COLO668 (cell line): Measurements from ENCODE around the gene HTR4.
"Not testable (repeated sequence)": the region's sequence is repeated elsewhere in the genome, so short reads cannot be mapped to it uniquely, and the experiment has no call there.

Experiments
- DNase-seq: peaks from one replicate; lab custom pipeline; 2025; ENCODE audit not compliant: unreplicated experiment; lab: John Stamatoyannopoulos, UW

HTR4 gene

DNA sequence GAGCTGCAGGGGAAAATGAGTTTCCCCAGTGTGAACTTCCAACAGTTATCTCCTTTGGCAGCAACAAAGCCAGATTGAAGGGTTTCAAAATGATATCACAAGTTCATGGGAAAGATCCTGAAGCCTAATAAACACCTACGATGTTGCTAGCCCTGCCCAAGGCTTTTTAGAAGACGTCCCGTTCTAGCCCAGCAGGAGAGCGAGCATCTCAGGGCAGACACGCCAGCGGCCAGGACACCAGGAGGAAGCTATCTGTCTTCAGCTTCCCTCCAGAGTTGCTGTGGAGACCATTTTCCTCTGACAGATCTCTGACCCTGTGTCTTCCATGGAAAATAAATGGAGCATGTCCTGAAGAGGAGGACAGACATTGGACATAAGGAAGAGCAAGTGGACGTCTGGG is 172.1 kb downstream of the HTR4 start:
- DNase-seq, result no peak

DNA sequence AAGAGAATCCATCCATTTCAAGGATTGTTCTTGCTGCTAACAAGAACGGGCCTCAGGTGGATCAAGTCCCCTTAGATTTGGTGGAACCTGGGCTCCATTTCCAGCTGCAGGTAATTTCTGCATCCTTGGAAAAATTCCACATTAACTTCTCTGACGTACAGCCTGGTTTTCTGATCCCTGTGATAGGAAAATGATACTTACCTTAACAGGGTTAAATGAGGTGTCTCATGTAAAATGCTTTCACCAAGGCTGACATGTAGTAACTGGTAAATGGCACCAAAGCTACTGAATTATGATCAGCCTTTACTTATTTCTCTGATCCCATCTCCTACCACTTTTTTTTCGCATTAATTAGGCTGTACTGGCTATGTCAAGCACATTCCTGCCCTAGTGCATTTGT is 176.9 kb downstream of the HTR4 start:
- DNase-seq, result no peak

DNA sequence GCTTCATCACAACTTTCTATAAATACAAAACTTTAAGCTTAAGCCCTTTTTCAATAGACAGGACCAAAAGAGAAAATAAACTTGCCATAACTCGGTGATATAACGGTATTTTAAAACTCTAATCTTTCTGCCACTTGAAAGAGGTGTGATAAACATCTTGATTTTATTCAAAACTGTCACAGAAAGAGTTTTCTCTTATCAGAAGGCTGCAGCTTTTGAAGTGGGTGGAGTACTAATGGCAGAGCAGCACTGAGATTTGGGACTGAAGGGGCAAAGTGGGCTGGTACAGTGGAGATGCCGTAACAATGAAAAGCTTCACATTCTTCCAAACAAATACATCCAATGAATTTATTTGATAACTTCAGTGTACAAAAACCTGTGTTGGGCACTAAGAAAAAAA is 178.0 kb downstream of the HTR4 start:
- no peak for DNase-seq

DNA sequence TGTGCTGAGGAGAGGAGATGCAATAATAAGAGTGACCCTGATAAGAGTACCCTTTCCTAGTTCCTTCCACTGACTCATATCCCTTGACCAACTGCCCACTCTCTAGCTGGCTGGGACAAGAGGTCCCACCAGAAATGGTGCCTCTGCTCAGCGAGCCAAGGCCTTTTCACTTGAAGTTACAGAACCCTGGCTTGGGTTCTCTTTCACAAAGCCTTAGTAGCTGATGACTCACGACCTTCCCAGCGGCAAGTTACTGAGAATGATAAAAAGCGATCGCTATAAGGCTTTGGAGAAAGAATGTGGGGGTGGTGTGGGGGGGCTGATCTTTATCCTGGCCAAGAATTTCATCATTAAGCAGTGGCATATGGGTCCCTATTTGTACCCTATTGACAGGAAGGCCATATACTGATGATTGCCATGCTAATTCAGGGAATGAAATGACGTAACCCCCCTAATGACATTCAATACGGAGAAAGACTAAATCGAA is 180.3 kb downstream of the HTR4 start:
- DNase-seq, result no peak

DNA sequence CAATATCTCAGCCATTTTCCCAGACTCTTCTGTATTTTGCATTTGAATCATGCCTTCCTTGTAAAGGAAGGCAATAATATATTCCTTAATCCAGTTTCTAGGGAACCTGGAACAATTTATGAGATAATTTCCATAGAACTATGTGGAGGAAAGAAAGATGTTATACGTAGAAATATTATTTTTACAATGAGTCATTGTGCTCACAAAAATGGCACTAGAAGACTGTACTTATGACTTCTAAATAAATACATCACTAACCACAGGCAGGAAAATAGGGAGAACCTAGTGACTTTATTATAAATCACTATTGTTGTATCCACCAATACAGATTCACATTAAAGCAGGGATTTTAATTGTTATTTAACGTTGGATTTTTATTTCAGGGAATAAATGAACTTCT is 182.9 kb downstream of the HTR4 start:
- no peak for DNase-seq

DNA sequence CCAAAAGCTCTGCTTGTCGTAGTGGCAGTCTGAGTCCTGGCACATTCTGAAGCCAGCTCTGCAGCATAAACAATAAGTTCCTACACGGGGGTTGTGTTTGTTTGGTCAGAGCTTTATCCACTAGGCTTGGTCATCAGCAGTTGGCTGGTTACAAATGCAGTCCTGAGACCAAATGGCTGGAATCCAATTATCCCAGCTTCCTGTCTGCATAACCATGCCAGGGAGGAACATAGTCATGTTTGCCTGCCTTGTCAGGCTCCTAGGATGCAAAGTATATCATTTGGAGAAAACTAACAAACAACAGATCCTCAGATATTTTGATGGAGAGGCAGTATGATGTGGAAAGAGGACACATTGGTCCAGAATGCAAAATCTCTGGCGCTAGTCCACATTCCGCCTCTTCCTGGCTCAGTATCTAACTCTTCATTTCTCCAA is 184.8 kb downstream of the HTR4 start:
- DNase-seq, result no peak

DNA sequence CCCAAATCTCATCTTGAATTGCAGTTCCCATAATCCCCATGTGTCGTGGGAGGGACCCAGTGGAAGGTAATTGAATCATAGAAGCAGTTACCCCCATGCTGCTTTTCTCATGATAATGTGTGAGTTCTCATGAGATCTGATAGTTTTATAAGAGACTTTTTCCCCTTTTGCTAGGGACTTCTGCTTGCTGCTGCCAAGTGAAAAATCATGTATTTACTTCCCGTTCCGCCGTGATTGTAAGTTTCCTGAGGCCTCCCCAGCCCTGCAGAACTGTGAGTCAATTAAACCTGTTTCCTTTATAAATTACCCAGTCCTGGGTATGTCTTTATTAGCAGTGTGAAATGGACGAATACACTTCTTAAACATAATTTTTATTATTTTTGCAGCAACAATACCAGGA is 185.6 kb downstream of the HTR4 start:
- not testable (repeated sequence) for DNase-seq

DNA sequence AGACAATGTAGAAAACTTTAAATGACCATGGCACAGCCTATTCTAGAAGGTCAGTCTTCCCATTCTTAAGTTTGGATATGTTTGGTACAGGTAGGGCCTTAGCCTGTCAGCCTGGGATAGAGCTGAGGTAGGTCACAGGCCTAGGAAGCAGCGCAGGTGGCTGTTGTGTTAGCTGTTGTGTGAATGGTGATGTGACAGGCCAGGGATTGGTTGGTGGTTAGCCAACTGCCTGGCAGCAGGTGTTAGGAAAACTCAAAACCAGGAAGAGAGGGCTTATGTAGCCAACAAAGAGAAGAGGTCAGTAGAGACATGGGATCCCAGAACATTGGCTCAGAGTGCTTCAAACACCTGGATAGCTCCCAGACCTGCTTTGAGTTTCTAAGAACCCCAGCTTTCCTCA is 186.4 kb downstream of the HTR4 start:
- DNase-seq, result no peak

DNA sequence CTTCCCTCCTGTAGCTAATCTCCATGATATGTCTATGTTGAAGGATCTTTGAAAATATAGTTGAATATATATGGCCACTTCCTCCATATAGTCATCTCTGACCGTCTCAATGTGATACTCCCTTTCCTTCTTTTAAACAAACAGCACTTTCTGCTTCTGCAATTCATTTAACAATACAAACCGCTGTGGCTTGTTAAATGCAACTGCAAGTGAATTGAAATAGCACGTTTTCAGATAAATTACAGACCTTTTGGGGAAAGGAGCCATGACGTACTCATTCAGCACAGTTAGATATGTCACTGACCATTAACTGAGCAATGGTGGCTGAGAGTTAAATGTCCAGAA is 188.1 kb downstream of the HTR4 start:
- DNase-seq, result no peak

DNA sequence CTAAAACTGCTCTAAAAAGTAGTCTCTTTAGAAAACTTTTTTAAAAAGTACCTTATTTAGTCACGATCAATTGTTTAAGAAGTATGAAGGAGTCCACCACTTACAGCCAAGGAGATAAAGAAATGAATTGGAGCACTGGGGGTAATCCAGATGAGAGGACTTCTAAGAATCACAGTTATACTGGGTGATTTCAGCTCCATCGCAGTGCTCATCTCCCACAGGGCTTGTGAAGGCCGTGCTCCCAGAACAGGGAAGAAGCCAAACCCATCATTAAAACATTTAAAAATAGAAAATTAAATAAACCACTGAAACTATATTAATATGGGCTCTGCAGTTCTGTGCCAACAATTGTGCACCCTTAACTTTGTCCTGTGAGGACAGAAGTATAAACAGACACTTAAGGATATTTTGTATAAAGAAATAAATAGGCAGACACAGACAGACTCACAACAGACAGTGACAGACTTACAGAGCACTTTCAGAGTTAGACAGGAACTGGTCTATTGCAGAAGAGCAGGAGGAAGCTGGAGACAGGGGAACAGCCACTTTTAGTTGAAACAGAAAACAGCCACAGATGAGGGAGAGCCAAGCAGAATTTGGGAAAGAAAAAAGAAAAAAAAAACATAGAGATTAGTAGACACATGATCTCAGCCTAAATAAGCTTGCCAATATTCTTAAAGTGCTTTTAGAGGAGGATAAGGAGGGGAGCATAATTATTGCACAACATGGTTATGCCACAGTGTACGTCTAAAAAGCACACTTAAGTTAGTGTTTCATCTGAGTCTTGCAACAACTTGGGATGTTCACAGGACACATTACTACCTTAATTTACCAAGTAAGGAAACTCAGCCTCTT is 188.7 kb downstream of the HTR4 start:
- DNase-seq, result no peak

DNA sequence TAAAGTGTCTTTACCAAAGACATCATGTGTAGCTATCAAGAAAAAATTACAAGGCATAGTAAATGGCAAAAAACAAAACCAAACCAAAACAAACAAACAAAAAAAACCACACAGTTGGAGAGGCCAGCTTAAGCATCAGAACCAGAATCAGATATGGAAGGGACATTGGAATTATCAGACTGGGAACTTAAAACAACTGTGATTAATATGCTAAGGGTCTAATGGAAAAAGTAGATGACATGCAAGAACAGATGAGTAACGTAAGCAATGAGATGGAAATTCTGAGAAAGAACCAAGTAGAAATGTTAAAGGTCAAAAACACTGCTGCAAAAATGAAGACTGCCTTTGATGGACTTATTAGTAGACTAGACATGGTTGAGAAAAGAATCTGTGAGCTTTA is 194.7 kb downstream of the HTR4 start:
- DNase-seq, result no peak

DNA sequence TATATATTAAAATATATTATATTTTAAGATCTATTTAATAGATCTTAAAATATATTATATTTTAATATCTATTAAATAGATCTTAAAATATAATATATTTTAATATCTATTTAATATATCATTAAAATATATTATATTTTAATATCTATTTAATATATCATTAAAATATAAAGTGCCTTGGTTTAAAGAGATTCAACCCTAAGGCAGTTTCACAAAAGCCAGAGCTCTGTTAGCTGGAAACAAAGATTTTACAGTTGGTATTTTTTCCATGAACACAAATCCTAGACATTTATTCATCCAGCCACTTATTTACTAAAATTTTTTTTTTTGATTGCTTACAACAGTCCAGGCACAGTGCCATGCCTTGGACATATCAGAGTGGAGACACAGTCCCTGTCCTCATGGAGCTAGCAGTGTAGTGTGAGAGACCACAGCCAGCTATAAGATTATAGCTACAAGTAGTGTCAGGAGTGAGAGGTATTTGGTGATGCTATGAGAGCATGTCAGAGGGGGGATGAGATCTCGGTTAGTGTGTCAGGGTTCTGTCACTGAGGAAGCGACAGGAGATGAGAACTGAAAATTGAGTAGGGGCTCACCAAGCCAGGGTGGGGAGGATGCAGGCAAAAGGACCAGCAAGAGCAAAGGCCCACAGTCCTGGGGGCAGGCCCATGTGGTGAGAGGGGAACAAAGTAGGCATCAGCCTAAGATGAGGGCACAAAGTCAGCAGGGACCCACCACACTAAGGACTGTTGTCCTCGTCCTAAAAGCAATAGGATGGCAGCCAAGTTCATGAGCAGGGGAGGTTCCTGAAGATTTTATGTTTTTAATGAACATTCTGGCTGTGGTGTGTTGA is 196.1 kb downstream of the HTR4 start:
- DNase-seq, result no peak

DNA sequence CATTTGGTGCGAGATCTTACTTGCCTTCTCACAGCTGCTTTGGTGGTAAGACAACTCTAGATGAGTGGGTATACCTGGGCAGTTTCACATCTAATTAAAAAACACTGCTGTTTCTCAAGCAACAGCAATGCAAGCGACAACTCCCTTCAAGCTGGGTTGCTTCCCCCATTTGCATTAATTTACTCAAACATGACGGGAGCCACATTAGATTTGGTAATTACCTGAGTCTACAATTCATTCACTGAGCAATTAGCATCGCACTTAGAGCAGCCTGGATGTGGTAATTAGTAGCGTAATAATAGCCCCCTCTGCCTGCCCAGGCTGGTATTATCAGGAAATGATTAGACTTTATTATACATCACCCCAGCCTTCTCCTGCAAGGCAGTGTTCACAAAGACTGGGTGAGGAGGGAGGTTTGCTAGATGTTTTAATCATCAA is 197.1 kb downstream of the HTR4 start:
- DNase-seq, result no peak

DNA sequence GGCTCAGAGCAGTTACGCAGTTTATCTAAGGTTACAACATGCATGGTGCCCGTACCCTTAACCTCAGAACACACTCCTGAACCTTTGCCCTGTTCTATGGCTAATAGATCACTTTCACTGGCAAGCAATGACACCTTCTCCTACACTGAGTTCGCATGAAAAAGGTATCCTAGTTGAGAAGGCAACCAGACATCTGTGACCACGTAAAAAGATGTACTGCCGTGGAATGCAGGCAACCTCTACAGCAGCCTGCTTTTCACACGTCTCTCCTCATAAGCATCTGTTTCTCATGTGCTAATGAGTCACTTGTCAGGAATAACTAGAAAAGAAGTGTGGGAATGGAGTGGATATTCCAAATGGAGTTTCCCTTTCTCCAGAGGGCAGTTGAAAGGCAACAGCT is 199.1 kb downstream of the HTR4 start:
- no peak for DNase-seq

DNA sequence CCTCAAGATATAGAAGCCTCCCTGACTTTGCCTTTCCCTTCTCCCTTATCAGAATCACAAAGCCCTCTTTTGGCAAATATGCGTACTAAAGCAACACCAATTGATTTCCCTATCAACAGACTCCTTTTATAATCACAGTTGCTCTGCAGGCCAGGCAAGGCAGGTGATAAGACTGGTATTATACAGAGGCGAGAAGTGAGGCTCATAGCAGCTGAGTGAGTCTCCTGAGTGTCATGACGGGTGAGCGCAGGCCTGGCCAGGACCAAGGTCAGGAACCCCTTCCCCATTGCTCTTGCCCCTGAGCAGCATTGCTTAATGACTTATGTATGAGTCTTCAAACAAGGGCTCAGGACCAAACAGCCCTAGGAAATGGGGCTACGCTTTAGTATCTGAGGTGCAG is 199.8 kb downstream of the HTR4 start:
- DNase-seq, result no peak

DNA sequence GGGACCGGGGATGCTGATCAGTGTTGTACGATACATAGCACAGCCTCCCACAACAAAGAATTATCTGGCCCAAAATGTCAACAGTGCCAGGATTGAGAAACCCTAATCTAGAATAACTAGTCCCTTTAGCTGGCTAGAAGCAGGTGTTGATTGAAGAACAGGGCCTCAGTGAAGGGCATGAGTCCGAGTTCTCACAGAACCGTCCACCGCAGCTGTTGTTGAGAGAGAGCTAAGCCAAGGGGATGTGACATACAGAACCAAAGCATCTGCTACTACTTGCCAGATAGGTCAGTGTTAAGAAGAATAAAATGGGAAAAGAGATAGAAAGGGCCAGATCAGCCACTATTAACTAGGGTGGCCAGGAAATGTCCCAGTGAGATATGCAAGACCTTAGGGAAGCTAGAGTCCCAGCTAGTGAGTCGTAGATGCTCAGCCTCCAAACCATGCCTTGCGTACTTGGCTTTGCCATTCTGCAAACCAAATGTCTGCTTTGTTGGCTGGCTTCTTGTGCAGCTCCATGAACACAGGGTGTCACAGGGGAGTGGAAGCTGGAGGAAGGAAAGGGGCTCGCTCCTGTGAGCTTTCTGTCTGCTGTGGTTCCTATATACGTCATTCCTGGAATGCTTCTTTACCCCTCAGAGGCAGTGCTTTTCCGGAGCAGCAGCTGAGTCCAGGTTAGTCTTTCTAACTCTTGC is 201.7 kb downstream of the HTR4 start:
- DNase-seq, result no peak

DNA sequence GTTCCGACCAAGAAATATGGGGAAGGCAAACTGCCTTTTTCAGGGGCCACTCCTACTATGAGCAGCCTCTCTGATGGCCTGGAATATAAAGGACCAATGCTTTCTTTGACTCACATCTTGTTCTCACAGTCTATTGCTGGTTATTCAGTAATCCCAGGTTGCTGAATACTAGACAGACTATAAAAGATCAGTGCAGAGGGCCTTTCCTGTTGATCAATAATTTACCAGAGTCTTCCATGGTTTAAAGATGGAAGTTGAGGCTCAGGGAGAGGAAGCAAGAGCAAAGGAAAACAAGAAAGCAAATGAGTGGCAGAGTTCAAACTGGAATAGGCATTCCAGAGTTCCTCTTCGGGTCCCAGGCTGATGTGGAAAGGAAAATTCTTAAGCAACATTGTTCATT is 207.7 kb downstream of the HTR4 start:
- no peak for DNase-seq

DNA sequence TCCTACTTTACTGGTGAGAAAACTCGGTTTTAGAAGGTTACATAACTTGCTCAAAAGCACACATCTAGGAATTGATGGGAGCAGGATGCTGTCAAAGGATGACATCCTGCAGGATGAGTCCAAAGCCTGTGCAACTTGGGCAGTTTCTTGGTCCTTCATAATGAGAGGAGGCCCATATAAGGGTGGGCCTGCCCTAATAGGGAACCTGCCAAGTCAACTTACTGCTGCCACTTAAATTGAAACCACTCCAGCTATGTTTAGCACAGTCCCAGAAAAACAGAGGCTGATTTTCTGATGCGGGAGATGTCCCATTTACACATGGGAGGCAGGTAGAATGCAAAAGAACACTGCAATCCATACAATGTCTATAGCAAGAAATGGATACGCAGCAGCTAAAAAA is 208.7 kb downstream of the HTR4 start:
- DNase-seq, result no peak

DNA sequence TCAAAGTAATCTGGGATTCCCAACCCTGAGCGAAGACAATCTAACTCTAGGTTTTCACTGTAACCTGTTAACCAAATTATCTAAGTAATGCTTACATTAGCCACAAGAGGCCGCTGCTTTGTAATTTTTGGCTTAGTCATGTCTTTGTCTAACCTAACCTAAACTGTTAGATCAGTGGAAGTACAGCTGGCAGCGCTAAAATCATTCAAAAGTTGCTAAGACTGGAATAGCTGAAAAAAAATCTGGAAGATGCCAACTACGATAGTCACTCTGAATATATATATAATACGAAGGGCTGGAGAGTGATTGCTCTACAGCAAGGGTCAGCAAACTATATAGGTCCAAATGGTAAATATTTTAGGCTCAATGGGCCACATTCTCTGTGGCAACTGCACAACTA is 210.3 kb downstream of the HTR4 start:
- DNase-seq, result peak; percentile 17

DNA sequence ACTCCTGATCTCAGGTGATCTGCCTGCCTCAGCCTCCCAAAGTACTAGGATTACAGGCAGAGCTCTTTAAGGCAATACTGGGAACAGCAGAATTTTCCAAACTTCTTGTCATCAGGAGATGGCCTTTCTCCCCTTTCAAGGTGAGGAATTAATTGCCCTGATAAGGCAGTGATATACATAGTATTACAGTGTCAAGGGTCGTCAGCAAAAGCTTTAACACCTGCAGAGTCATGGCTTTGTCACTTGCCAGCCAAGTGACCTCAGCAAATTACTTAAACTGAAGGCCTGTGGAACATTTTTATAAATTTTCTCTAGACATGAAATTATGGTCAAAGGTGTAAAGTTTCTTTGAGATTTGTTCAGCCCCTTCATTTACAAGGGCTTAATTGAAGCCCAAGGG is 211.1 kb downstream of the HTR4 start:
- DNase-seq, result no peak

DNA sequence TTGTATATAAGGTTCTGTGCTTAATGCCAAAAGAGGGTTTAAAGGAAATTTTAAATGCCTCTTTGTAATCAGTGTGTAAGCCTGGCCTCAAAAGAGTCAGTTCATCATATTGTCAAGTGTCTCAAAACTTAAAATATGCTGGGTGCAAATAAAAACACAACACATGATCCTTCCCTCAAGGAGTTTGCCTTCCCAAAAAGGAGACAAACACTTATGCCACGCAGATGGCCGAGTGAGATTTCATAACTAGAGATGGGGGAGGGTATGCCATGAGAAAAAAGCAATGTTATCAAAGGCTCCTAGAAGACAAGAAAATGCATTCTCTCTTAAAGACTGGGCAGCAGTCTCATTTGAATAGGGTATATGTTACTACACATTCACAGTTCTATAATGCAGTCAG is 215.4 kb downstream of the HTR4 start:
- DNase-seq, result no peak

DNA sequence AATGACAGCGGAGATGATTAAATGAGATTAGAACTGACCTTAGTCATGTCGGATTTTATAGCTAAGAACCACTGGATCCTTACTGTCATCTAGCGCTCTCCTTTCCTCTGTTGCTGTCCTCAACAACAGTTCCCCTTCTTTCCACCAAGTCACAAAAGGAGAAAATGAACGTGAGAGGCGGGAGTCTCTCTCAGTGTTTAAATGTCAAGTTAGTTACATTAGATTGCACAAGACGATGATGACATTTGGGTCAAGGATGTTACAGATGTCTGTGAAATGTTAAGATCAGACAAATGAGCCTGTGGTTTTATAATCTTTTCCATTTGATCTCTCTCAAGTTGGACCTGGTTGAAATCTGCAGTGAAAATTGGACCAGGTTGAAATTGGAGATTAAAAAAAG is 217.1 kb downstream of the HTR4 start:
- DNase-seq, result no peak
